Stimulated activated CD4-positive, alpha-beta T cell treated with anti-CD3 and anti-CD28 coated beads, Interleukin-1b, Interleukin-23, amount 100 ng/mL, for 24 hours (primary cell): Measurements from ENCODE around the gene GLIS2.
A peak's percentile ranks its signal among the peaks of the same experiment; 100 is the strongest.

Source experiments
- DNase-seq, 4 experiments: peaks; one replicate each; pipeline ENCODE4 v3.0.0-alpha.2; 2020; ENCODE audit warnings: low read depth in 4 of 4, low spot score in 1 of 4

GLIS2 gene

GRCh38 chr16:4315186-4316107 is at the start of gene GLIS2:
GLIS2 (plus strand) TSS chr16:4316067; CDS start chr16:4332281, 16,214 bp downstream.
- no peak for DNase-seq

- DNase-seq: no peak
These were observed 49.5 kb upstream of the GLIS2 start for GRCh38 chr16:4266372-4266771.

DNA sequence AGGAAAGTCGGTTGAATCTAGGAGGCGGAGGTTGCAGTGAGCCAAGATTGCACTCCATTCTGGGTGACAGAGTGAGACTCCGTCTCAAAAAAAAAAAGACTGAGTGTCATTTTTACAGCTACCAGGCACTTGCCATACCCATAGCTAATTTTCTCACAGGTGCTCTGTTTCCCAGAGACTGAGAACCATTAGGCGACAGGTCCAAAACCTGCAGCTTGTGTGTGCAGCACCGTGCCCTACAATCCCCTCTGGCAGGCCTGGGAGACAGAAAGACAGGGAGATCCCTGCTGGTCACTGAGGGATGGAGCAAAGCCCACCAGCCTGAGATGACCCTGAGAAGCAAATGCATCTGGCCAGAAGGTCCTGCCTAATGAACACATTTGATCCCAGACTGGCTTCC is 45.8 kb upstream of the GLIS2 start:
- DNase-seq: no peak

- no peak for DNase-seq
These were observed 45.3 kb upstream of the GLIS2 start for GRCh38 chr16:4270595-4270994.

DNA sequence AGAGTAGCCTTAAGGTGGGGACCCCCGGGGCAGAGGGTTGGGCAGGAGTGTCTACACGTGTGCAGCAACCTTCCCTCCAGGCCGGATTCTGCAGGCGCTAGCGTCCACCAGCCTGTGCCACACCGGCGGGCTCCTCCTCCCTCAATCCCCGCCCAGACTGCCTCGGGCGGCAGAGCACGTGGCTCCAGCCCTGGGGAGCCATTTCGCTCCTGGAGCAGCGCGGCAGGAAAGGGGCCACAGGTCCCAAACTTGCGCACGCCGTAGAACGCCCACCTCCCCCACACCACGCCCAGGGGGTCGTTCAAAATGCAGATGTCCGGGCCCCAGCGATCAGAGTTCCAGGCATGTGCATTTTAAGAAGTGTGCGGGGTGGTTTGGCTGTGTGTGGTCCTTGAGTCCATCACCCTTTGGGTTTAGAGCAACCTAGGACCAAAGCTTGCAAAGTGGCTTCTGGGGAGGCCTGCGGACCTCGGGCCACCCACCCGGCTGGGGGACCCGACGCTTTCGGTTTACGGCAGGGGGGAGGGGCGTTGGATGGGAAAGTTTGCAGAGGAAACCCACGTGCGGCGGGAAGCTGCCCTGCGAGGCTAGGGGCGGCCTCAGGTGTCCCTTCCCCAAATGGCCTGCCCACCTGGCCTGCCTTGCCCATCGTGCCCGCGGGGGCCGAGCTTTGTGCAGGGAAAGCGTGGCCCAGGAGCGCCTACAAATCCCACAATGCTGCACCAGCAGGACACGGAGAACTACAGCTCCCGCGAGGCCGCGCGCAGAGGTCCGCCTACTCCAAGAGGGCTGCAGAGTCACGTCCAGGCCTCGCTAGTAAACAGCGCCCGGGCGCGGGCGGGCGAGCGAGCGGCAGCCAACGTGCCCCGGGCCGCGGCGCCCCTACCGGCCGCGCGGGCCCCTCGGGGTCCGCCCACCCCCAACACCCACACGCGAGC is 44.4 kb upstream of the GLIS2 start:
- DNase-seq: peak; percentile 75 to 85 (median 80)

DNA sequence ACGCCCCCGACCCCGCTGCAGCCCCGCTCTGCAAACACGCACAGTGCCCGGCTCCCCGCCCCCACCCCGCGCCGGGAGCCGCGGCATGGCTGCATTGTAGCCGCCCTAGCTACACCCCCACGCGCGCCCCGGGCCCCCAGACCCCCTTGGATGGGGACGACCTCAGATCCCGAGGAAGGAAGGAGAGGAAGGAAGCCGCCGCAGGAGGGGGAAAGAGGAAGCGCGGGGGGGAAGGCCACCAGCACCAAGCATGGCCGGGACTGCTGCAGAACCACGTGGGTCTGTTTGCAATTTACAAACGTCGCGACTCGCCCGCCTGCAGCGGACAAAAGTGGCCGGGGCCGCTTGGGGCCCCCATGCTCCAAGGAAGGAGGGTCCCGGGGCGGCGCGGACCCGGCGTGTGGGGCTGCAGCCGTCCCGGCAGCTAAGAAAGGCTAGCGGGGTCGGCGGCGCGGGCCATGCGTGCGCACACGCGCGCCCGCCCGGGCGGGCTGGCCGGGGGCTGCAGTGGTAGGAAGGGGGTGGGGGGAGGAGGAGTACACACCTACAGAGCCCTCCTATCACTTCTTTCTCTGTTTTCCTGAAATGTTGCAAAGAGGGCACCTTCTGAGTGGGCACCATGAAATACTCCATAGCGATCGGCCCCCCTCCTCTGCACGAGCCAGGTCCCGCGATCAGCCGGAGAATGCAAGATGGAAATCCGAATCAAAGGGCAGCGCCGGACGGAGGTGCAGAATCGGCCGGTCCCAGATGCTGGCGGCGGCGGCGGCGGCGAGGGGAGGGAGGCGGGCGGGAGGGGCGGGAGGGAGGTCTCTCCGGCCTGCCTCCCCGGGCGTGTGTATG is 43.5 kb upstream of the GLIS2 start:
- peak in 3 of 4 experiments; percentile 18 to 42 (median 36) for DNase-seq

DNA sequence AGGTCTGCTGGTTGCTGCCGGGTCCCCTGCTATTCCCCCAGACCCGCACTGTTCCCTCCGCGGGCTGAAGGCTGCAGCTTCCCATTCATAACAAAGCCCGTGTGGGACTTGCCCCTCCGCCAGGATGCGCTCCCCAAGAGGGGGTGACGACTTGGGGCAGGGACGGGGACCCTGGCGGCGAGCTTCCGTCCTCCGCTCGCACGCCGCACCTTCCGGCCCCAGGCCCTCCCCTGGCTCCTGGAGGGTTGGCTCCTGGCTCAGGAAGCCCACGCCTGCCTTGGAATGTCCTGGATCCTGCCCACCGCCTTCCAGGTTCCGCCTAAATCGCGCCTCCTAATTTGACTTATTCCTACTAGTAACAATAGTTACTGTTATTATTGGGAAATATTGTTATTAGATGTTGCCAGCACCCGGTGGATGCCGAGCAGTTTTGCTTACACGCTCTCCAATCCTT is 42.0 kb upstream of the GLIS2 start:
- DNase-seq: peak in 3 of 4 experiments; percentile 34 to 46 (median 38)

DNA sequence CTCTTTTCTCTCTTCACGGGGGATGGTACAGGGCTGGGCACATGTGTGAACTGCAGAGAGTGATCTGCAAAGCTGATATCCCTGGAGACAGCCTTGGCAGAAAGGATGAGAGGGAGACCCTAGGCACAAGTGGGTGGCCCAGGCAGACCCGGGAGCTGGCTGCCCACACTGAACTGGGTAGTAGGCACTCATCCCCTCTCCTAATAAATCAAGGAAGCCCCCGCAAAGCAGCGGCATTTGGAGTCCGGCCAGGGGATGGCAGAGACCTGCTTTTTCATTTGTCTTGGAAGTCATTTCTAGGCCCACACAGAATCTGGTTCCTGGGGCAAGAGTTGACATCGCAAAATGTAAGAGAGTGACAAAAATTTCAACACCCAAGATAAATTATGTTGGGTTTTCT is 40.0 kb upstream of the GLIS2 start:
- no peak for DNase-seq

- DNase-seq: no peak
These were observed 37.8 kb upstream of the GLIS2 start for GRCh38 chr16:4277987-4278513.

- no peak for DNase-seq
These were observed 35.2 kb upstream of the GLIS2 start for GRCh38 chr16:4280625-4281024.

GRCh38 chr16:4283441-4283840 is 32.4 kb upstream of the GLIS2 start:
- DNase-seq: no peak

GRCh38 chr16:4283939-4284338 is 31.9 kb upstream of the GLIS2 start:
- no peak for DNase-seq

DNA sequence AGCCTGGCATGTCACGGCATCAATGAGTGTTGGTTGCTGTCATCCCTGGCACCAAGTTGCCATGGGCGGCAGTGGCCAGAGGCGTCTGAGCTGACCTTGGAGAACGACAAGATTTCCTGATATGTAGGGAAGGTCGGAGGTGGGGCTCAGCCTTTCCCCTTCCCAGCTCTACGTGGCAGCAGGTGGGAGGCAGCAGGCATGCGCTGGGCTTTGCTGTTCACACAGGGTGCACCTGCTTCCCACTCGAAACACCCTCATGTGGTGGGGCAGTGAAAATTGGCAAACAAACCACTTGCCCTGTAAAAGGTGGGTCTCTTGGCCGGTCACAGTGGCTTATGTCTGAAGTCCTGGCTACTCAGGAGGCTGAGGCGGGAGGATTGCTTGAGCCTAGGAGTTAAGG is 30.7 kb upstream of the GLIS2 start:
- DNase-seq: no peak

DNA sequence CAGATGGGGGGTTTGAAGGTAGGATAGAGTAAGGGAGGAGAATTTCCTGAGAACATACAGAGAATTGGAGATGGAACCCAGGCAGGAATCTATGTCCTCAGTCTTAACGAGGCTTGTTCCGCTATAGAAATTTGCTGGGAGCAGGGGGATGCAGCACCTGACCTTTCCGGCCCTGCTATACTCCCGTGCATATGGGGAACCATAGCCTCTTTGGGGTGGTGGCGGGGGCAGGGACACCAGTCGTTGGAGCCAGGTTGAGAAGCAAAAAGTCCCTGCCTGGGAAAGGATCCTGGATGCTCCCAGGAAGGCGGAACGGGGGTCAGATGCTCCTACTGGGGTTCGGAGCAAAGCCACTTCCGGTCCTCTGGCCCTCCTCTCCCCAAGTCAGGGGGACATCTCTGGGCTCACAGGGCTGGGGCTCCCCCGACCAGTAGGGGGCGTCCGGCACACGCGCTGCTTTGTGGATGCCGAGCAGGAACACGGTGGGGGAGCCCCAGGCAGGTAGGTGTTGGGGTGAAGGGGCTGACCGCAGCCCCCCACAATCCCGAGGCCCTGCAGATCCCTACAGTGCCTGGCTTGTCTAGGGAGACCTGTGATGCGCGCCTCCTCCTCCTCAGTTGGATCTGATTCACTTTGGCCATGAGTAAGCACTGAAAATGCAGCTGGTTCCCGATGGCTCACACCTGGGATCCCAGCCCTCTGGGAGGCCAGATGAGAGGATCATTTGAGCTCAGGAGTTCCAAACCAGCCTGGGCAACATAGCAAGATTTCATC is 27.5 kb upstream of the GLIS2 start:
- peak; percentile 60 to 67 (median 66) for DNase-seq

GRCh38 chr16:4290236-4290830 is 25.5 kb upstream of the GLIS2 start:
- no peak for DNase-seq

GRCh38 chr16:4291699-4292098 is 24.2 kb upstream of the GLIS2 start:
- no peak for DNase-seq

- DNase-seq: no peak
These were observed 22.6 kb upstream of the GLIS2 start for GRCh38 chr16:4293181-4293716.

- DNase-seq: no peak
These were observed 21.9 kb upstream of the GLIS2 start for GRCh38 chr16:4293822-4294457.

DNA sequence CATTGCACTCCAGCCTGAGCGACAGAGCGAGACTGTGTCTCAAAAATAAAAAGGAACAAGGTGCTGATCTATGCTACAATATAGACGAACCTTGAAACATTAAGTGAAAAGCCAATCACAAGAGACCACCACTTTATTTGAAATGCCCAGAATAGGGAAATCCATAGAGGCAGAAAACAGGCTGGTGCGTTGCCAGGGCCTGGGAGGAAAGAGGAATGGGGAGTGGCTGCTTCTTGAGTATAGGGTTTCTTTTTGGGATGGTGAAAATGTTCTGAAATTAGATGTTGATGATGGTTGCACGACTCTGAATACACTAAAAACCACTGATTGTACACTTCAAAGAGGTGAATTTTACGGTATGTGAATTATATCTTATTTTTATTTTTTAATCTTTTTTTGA is 20.3 kb upstream of the GLIS2 start:
- DNase-seq: no peak
